Upper lobe of left lung (tissue), 6 donors: ENCODE measurements around the gene ARMH3. TPM values are rescaled to one million over a fixed set of nuclear protein-coding genes. Genes with fewer than 3 reads are reported as not detected.

Experiments
- ATAC-seq, 2 donors: fragments of 200-7000 bp; cut with Tn5 transposase; one replicate each; pipeline ENCODE4 v1.9.1; 2022; ENCODE audit warnings: mild to moderate bottlenecking in 2 of 2, moderate library complexity in 2 of 2; ENCODE audit not compliant: low FRiP score in 2 of 2
- DNase-seq, 2 donors: peaks; one replicate each; pipeline ENCODE4 v3.0.0-alpha.2; 2019 to 2020
- H3K27ac ChIP-seq, 4 donors: fragments of 200-600 bp; sonication (generic); one replicate each; pipeline ENCODE4 v1.5.1; 2016 to 2019
- H3K27me3 ChIP-seq, 4 donors: fragments of 200-600 bp; sonication (generic); one replicate each; pipeline ENCODE4 v1.5.1; 2017 to 2019
- H3K36me3 ChIP-seq, 4 donors: fragments of 200-600 bp; sonication (generic); one replicate each; pipeline ENCODE4 v1.5.1; 2016 to 2019
- H3K4me1 ChIP-seq, 4 donors: fragments of 200-600 bp; sonication (generic); one replicate each; pipeline ENCODE4 v1.5.1; 2018 to 2019
- H3K4me3 ChIP-seq, 4 donors: fragments of 200-600 bp; sonication (generic); one replicate each; pipeline ENCODE4 v1.5.1; 2017 to 2019; ENCODE audit warnings: mild to moderate bottlenecking in 2 of 4, moderate library complexity in 1 of 4
- H3K9me3 ChIP-seq, 4 donors: fragments of 200-600 bp; sonication (generic); one replicate each; pipeline ENCODE4 v1.5.1; 2018 to 2019
- CTCF ChIP-seq, 6 experiments: fragments of 450-650 bp in 4 of 6; fragments of 200-600 bp in 2 of 6; sonication (generic) in 2 of 6; IDR thresholded peaks; one replicate each; pipeline ENCODE4 v1.5.1; 2016 to 2019; ENCODE audit warnings: antibody characterized with exemption in 6 of 6
- EP300 ChIP-seq, 4 donors: sonication (generic); formaldehyde crosslinking; IDR thresholded peaks; one replicate each; pipeline ENCODE4 v1.5.1; 2017; ENCODE audit warnings: antibody characterized with exemption in 4 of 4, control low read depth in 2 of 4
- POLR2A ChIP-seq, 4 donors: fragments of 450-650 bp; IDR thresholded peaks; one replicate each; pipeline ENCODE4 v1.5.1; 2016 to 2017; ENCODE audit warnings: antibody characterized with exemption in 4 of 4, mild to moderate bottlenecking in 2 of 4
- POLR2AphosphoS5 ChIP-seq, 2 donors: sonication (generic); formaldehyde crosslinking; IDR thresholded peaks; one replicate each; pipeline ENCODE4 v1.5.1; 2017; ENCODE audit warnings: antibody characterized with exemption in 2 of 2
- WGBS, 2 donors: methylation state at CpG; one replicate each; pipeline ENCODE4 v1.1.5; 2017 to 2018; 5-methylcytosine and 5-hydroxymethylcytosine counted together
- total RNA-seq, 6 donors: library from RNA; depleted of rRNA in 4 of 6; stranded (reverse); fragments of >200 nt in 4 of 6; gene quantifications; one replicate each; pipeline versions ENCODE4 v1.1.0 to v1.2.1, GENCODE V29; 2016 to 2021
- donor health status: DM: no; HTN: no; CAD: no; lungs with moderate emphysema.
- donor health status: DM: no; HTN: yes; CAD: no; lungs with severe emphysema.

Gene ARMH3
- total RNA-seq, 6 donors from 2014 or later: 14.4 to 39.8 (median 25.5) TPM

- no peak overlapping the region for H3K4me3 ChIP-seq
- 88 to 89% methylated on average over 2 of the region's 2 CpGs for WGBS, 2 donors
Observed at GRCh38 chr10:101881036-101881774, 174.8 kb downstream of the ARMH3 start.

GRCh38 chr10:101880232-101880573 lies 175.8 kb downstream of the ARMH3 start:
- WGBS, 2 donors: 96 to 97% methylated on average over 2 of the region's 2 CpGs
- no peak for ATAC-seq

More at GRCh38 chr10:101881036-101881774, 174.8 kb downstream of the ARMH3 start:
- H3K9me3 ChIP-seq: no peaks in the 10 kb centered on the region
- no peak for ATAC-seq
- H3K36me3 ChIP-seq: peaks cover 0 to 12% (median 2%) of the 10 kb centered on the region in 4 donors
- no peaks in the 10 kb centered on the region for H3K27me3 ChIP-seq
- no peak overlapping the region for H3K27ac ChIP-seq
- TF ChIP-seq EP300 (IDR thresholded peaks at IDR 0.05): no peak
- TF ChIP-seq CTCF (IDR thresholded peaks at IDR 0.05): no peak
- TF ChIP-seq POLR2AphosphoS5 (IDR thresholded peaks at IDR 0.05): no peak
- TF ChIP-seq POLR2A (IDR thresholded peaks at IDR 0.05): no peak
- no peak for DNase-seq
- H3K4me1 ChIP-seq: no peaks in the 10 kb centered on the region

GRCh38 chr10:101879456-101880231 lies 176.3 kb downstream of the ARMH3 start:
- no peaks in the 10 kb centered on the region for H3K9me3 ChIP-seq
- no peak overlapping the region for H3K4me3 ChIP-seq
- H3K4me1 ChIP-seq: no peaks in the 10 kb centered on the region
- TF ChIP-seq POLR2AphosphoS5 (IDR thresholded peaks at IDR 0.05): no peak
- no peak for TF ChIP-seq EP300 (IDR thresholded peaks at IDR 0.05)
- no peak for TF ChIP-seq CTCF (IDR thresholded peaks at IDR 0.05)
- TF ChIP-seq POLR2A (IDR thresholded peaks at IDR 0.05): no peak
- 91 to 93% methylated on average over 13 of the region's 13 CpGs for WGBS, 2 donors
- DNase-seq (no peak), ATAC-seq (no peak)
- peaks cover 0 to 12% (median 2%) of the 10 kb centered on the region in 4 donors for H3K36me3 ChIP-seq
- no peaks in the 10 kb centered on the region for H3K27me3 ChIP-seq
- no peak overlapping the region for H3K27ac ChIP-seq

More at GRCh38 chr10:101880232-101880573, 175.8 kb downstream of the ARMH3 start:
- H3K27ac ChIP-seq: no peak overlapping the region
- no peaks in the 10 kb centered on the region for H3K9me3 ChIP-seq
- no peak overlapping the region for H3K4me3 ChIP-seq
- no peaks in the 10 kb centered on the region for H3K27me3 ChIP-seq
- no peaks in the 10 kb centered on the region for H3K4me1 ChIP-seq
- H3K36me3 ChIP-seq: peaks cover 0 to 12% (median 2%) of the 10 kb centered on the region in 4 donors
- TF ChIP-seq EP300 (IDR thresholded peaks at IDR 0.05) (no peak), POLR2AphosphoS5 (IDR thresholded peaks at IDR 0.05) (no peak), CTCF (IDR thresholded peaks at IDR 0.05) (no peak), POLR2A (IDR thresholded peaks at IDR 0.05) (no peak)
- DNase-seq: no peak

- WGBS, 2 donors: 82 to 92% methylated on average over 3 of the region's 3 CpGs
- Histone ChIP-seq H3K9me3 (no peaks in the 10 kb centered on the region), H3K27ac (no peak overlapping the region), H3K36me3 (peaks cover 0 to 12% (median 2%) of the 10 kb centered on the region in 4 donors), H3K4me1 (no peaks in the 10 kb centered on the region), H3K27me3 (no peaks in the 10 kb centered on the region), H3K4me3 (no peak overlapping the region)
- TF ChIP-seq POLR2AphosphoS5 (IDR thresholded peaks at IDR 0.05) (no peak), POLR2A (IDR thresholded peaks at IDR 0.05) (no peak), EP300 (IDR thresholded peaks at IDR 0.05) (no peak), CTCF (IDR thresholded peaks at IDR 0.05) (no peak)
- DNase-seq (no peak), ATAC-seq (no peak)
Observed at GRCh38 chr10:101878869-101879268, 177.1 kb downstream of the ARMH3 start.
